Measurements from ENCODE around the gene PASK.

The PASK gene

GRCh38 chr2:241153616-241154015, 4.3 kb upstream of the PASK start:
- H3K4me1 ChIP-seq (ENCODE audit: insufficient read depth, poor library complexity, severe bottlenecking), result peaks cover 3% of the 10 kb centered on the region
- peaks cover 18% of the 10 kb centered on the region; the same call in 1 of the 2 replicates for H3K36me3 ChIP-seq (ENCODE audit: low read depth)
- ATAC-seq (ENCODE audit: low read depth) (no peak), DNase-seq (ENCODE audit: low spot score) (no peak)
- H3K27ac ChIP-seq (ENCODE audit: poor library complexity, severe bottlenecking), result no peak overlapping the region
- TF ChIP-seq, protein P1, sequence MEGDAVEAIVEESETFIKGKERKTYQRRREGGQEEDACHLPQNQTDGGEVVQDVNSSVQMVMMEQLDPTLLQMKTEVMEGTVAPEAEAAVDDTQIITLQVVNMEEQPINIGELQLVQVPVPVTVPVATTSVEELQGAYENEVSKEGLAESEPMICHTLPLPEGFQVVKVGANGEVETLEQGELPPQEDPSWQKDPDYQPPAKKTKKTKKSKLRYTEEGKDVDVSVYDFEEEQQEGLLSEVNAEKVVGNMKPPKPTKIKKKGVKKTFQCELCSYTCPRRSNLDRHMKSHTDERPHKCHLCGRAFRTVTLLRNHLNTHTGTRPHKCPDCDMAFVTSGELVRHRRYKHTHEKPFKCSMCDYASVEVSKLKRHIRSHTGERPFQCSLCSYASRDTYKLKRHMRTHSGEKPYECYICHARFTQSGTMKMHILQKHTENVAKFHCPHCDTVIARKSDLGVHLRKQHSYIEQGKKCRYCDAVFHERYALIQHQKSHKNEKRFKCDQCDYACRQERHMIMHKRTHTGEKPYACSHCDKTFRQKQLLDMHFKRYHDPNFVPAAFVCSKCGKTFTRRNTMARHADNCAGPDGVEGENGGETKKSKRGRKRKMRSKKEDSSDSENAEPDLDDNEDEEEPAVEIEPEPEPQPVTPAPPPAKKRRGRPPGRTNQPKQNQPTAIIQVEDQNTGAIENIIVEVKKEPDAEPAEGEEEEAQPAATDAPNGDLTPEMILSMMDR (IDR thresholded peaks at IDR 0.05; ENCODE audit: poor library complexity, severe bottlenecking), result no peak
- no peaks in the 10 kb centered on the region for H3K27me3 ChIP-seq (ENCODE audit: insufficient read depth, poor library complexity, severe bottlenecking)
- H3K4me3 ChIP-seq (ENCODE audit: severe bottlenecking), result no peak overlapping the region
- H3K9me3 ChIP-seq (ENCODE audit: severe bottlenecking), result no peaks in the 10 kb centered on the region

DNA sequence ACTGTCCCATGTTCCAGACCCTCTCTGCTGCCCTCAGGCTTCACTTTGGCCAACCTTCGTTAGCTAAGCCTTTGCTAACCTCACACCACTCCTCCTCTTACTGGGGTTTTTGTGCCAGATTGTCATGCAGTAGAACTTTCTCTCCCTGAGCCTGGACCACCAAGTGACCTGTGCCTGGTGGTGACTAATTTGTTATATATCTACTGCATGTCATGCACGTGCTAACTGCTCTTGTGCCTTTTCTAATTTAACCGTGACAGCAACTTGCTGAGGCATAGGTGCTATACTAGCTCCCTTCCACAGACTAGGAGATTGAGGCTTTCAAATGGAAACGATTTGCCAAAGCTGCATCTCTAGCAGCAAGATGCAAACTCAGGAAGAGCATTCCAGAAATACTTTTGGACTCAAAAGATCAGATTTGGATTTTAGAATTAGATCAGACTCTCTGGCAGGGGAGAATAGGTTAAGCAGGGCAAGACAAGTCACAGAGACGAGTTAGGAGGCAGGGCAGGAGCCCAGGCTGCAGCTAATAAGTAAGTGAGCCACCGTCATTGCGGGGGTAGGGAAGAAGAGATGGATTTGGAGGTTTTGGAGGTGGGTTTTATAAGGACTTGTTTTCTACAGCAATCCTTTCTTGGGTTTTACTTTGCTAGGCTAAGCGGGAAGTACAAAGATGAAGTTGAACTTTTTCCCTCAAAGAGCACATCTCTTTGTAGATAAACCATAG, 2.8 kb upstream of the PASK start:
- no peak for DNase-seq (ENCODE audit: low spot score)
- Histone ChIP-seq H3K9me3 (ENCODE audit: severe bottlenecking) (no peaks in the 10 kb centered on the region), H3K4me1 (ENCODE audit: insufficient read depth, poor library complexity, severe bottlenecking) (peaks cover 6% of the 10 kb centered on the region), H3K27ac (ENCODE audit: poor library complexity, severe bottlenecking) (no peak overlapping the region), H3K36me3 (ENCODE audit: low read depth) (peaks cover 7% of the 10 kb centered on the region; the same call in 1 of the 2 replicates), H3K4me3 (ENCODE audit: severe bottlenecking) (no peak overlapping the region), H3K27me3 (ENCODE audit: insufficient read depth, poor library complexity, severe bottlenecking) (no peaks in the 10 kb centered on the region)
- TF ChIP-seq, protein P1 (IDR thresholded peaks at IDR 0.05; ENCODE audit: poor library complexity, severe bottlenecking), result no peak
- no peak for ATAC-seq (ENCODE audit: low read depth)

DNA sequence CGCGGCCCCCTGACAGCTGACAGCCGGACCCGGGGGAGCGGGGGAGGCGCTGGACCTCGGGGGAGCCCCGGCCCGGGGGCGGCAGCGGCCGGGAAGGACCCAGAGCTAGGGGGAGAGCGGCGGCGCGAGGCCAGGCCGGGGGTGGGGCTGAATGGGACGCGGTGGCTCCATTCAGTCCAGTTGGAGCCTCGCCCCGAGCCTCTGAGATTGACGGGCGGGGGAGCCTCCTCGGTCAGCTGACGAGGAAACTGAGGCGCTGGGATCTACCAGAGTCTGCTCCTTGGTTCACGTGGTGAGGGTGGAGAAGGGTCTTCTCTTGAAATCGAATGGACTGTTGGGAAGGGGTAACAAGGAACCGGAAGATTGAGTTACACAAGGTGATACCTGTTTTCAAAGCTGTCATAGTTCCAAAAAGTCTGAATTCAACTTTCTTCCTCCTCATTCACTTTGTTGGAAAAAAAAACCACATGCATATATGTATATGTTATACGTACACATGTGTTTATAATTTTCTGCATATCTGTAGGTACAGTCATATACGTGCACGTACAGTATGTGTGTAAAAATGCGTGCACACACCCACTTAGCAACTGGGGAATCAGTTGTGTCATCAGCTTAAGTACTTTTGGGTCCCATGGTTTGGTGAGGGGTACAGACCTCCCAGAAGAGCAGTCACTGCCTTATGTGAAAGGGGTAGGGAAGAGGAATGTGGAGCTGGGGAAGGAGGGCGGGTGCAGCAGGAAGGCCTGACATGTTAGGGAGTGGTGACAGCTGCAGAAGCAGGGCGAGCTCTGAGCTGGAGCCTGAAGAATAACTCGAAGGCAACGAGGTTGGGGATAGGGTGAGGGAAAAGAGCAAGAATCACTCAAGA, 1.6 kb upstream of the PASK start:
- Histone ChIP-seq H3K4me3 (ENCODE audit: severe bottlenecking) (peak overlapping the region; percentile 75), H3K4me1 (ENCODE audit: insufficient read depth, poor library complexity, severe bottlenecking) (peaks cover 6% of the 10 kb centered on the region), H3K36me3 (ENCODE audit: low read depth) (peaks cover 7% of the 10 kb centered on the region; the same call in 1 of the 2 replicates), H3K9me3 (ENCODE audit: severe bottlenecking) (no peaks in the 10 kb centered on the region), H3K27ac (ENCODE audit: poor library complexity, severe bottlenecking) (peak overlapping the region; percentile 34), H3K27me3 (ENCODE audit: insufficient read depth, poor library complexity, severe bottlenecking) (no peaks in the 10 kb centered on the region)
- DNase-seq (ENCODE audit: low spot score) (no peak), ATAC-seq (ENCODE audit: low read depth) (no peak)
- TF ChIP-seq, protein P1 (IDR thresholded peaks at IDR 0.05; ENCODE audit: poor library complexity, severe bottlenecking), result no peak

DNA sequence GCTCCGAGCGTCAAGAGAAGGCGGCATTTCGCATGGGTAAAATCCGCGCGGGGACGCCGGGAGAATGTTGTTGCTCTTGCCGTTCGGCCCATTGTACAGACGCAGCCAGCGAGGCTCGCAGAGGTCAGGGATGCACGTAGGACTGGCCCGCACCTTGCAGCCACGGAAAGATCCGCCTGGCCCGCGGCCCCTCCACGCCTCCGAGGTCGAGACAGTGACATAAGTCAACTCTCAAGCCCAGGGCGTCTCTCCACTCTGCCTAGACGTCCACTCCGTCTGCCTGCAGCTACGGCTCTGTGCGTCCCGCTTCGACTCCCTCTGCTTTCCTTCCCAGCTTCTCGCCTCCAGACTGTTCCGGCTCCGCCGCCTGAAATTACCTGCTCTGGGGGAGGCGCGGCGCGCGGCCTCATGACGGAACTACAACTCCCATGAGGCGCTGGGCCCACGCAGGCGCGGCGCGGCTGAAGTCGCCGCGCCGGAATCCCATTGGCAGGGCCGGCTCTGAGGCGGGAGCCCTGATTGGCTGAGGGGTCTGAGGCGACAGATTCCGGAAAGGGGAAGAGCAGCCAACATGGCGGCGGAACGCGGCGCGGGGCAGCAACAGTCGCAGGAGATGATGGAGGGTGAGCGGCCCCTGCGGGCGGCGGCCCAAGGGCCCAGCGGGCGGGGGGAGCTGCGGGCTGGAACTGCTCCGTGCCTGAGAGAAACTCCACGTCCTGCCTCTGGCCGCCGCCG, 820 bp upstream of the PASK start, which contains the start of gene PPP1R7:
Gene PPP1R7 (plus strand): TSS at position 543 of the 735 bp plus-strand sequence. CDS start 29 bp downstream, at position 572.
- Histone ChIP-seq H3K4me3 (ENCODE audit: severe bottlenecking) (peak within 1 kb of the TSS; percentile 75), H3K27ac (ENCODE audit: poor library complexity, severe bottlenecking) (peak within 1 kb of the TSS; percentile 34), H3K36me3 (ENCODE audit: low read depth) (peaks cover 2% of the 10 kb centered on the region; the same call in 1 of the 2 replicates), H3K4me1 (ENCODE audit: insufficient read depth, poor library complexity, severe bottlenecking) (peaks cover 6% of the 10 kb centered on the region), H3K9me3 (ENCODE audit: severe bottlenecking) (no peaks in the 10 kb centered on the region), H3K27me3 (ENCODE audit: insufficient read depth, poor library complexity, severe bottlenecking) (no peaks in the 10 kb centered on the region)
- peak; percentile 94 for DNase-seq (ENCODE audit: low spot score)
- ATAC-seq (ENCODE audit: low read depth), result peak; percentile 83
- TF ChIP-seq, protein P1 (IDR thresholded peaks at IDR 0.05; ENCODE audit: poor library complexity, severe bottlenecking), result no peak
